Psoas muscle (tissue), 8 donors: ENCODE measurements around the gene MAP3K2. TPM values are rescaled to one million over a fixed set of nuclear protein-coding genes. Genes with fewer than 3 reads are reported as not detected.

ENCODE experiments used
- ATAC-seq, 4 donors: fragments of 200-7000 bp; cut with Tn5 transposase; one replicate each; pipeline ENCODE4 v1.9.1; 2020; ENCODE audit warnings: moderate library complexity in 3 of 4, mild to moderate bottlenecking in 2 of 4
- DNase-seq, 2 donors: peaks; one replicate each; pipeline ENCODE4 v3.0.0-alpha.2; 2020
- H3K27ac ChIP-seq: fragments of 200-600 bp; one replicate; pipeline ENCODE4 v1.8.0; 2022
- H3K27me3 ChIP-seq, 3 donors: fragments of 200-600 bp in 1 of 3; one replicate each; pipeline versions ENCODE4 v1.6.1 to v1.8.0; 2013 to 2022; ENCODE audit warnings: low read length in 2 of 3, mild to moderate bottlenecking in 2 of 3, moderate library complexity in 1 of 3; ENCODE audit not compliant: insufficient read depth in 3 of 3
- H3K36me3 ChIP-seq, 2 donors: fragments of 200-600 bp in 1 of 2; one replicate each; pipeline versions ENCODE4 v1.6.1 to v1.8.0; 2013 to 2022; ENCODE audit warnings: low read depth in 1 of 2, mild to moderate bottlenecking in 1 of 2, moderate library complexity in 1 of 2; ENCODE audit not compliant: insufficient read depth in 1 of 2
- H3K4me1 ChIP-seq: fragments of 200-600 bp; one replicate; pipeline ENCODE4 v1.8.0; 2022
- H3K4me3 ChIP-seq: fragments of 200-600 bp; one replicate; pipeline ENCODE4 v1.8.0; 2022; ENCODE audit warnings: mild to moderate bottlenecking
- H3K9me3 ChIP-seq: fragments of 200-600 bp; one replicate; pipeline ENCODE4 v1.8.0; 2022
- WGBS, 3 donors: extraction: QIAGEN DNeasy Blood & Tissue Kit; methylation state at CpG; one replicate each; pipeline versions ENCODE4 v1.1.6 to v1.1.7; 2013; 5-methylcytosine and 5-hydroxymethylcytosine counted together
- intact Hi-C, 2 donors: fragments of 100-400 bp; cut with DNase I; formaldehyde crosslinking; loops; one replicate each; pipeline versions ENCODE4 v1.11.0 to v1.14.2; 2022
- polyA plus RNA-seq, 3 donors: library from polyadenylated mRNA; stranded (reverse); fragments of 200-250 nt; gene quantifications; one replicate each; pipeline ENCODE4 v1.2.3, GENCODE V29; 2013
- total RNA-seq, 4 donors: library from RNA; stranded (reverse); fragmentation: NEBNext Ultra II Directional in 2 of 4; extraction: Animal tissue kit (Norgen Biotek cat#: 25700) in 2 of 4; gene quantifications; one replicate each; pipeline versions ENCODE4 v1.2.1 to v1.2.4, GENCODE V29; 2021 to 2023
- TF ChIP-seq, protein P1 (sequence below): fragments of 200-600 bp; IDR thresholded peaks from one replicate; pipeline ENCODE4 v1.8.0; 2022; ENCODE audit warnings: antibody characterized with exemption
- donor health status: healthy with polysubstance abuse.
- donor health status: DM: no; HTN: no; CAD: no; lungs with moderate emphysema.
- donor health status: Bipolar disorder and iron deficiency.
- donor health status: healthy.
- donor health status: DM: yes; HTN: yes; CAD: no.
- donor health status: DM: no; HTN: no; CAD: no.
- donor health status: DM: no; HTN: no; CAD: no.
- donor health status: DM: yes; HTN: yes; CAD: no.

The MAP3K2 gene
- total and polyA plus RNA-seq, 7 donors: 4.2 to 37.1 (median 25.9) TPM

DNA sequence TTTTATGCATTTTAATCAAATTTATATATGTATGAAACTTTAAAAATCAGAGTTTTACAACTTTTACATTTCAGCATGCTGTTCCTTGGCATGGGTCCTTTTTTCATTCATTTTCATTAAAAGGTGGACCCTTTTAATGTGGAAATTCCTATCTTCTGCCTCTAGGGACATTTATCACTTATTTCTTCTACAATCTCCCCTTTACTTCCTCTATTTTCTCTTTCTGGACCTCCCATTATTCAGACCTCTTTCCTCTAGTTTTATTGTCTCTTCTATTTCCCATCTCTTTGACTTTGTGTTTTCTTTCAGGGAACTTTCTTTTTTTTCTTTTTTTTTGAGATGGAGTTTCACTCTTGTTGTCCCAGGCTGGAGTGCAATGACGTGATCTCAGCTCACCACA lies 36.1 kb upstream of the MAP3K2 start:
- H3K36me3 ChIP-seq: no peaks in the 10 kb centered on the region
- H3K9me3 ChIP-seq: no peaks in the 10 kb centered on the region
- ATAC-seq: no peak
- 57 to 88% (median 78%) methylated on average over 1 of the region's 1 CpG for WGBS, 3 donors
- no peak overlapping the region for H3K27ac ChIP-seq
- intact Hi-C loops: no loop called here
- DNase-seq: no peak
- TF ChIP-seq, protein P1, sequence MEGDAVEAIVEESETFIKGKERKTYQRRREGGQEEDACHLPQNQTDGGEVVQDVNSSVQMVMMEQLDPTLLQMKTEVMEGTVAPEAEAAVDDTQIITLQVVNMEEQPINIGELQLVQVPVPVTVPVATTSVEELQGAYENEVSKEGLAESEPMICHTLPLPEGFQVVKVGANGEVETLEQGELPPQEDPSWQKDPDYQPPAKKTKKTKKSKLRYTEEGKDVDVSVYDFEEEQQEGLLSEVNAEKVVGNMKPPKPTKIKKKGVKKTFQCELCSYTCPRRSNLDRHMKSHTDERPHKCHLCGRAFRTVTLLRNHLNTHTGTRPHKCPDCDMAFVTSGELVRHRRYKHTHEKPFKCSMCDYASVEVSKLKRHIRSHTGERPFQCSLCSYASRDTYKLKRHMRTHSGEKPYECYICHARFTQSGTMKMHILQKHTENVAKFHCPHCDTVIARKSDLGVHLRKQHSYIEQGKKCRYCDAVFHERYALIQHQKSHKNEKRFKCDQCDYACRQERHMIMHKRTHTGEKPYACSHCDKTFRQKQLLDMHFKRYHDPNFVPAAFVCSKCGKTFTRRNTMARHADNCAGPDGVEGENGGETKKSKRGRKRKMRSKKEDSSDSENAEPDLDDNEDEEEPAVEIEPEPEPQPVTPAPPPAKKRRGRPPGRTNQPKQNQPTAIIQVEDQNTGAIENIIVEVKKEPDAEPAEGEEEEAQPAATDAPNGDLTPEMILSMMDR: no peak
- peak overlapping the region; percentile 48 for H3K4me3 ChIP-seq
- H3K4me1 ChIP-seq: peaks cover 8% of the 10 kb centered on the region
- peaks cover 0 to 37% (median 17%) of the 10 kb centered on the region in 3 donors for H3K27me3 ChIP-seq

DNA sequence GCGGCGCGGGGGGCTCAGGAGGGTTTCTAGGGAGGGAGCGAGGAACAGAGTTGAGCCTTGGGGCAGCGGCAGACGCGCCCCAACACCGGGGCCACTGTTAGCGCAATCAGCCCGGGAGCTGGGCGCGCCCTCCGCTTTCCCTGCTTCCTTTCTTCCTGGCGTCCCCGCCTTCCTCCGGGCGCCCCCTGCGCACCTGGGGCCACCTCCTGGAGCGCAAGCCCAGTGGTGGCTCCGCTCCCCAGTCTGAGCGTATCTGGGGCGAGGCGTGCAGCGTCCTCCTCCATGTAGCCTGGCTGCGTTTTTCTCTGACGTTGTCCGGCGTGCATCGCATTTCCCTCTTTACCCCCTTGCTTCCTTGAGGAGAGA lies 35.7 kb upstream of the MAP3K2 start:
- H3K36me3 ChIP-seq: no peaks in the 10 kb centered on the region
- H3K4me3 ChIP-seq: peak overlapping the region; percentile 48
- WGBS, 3 donors: 3% methylated on average over 23 to 29 of the region's 29 CpGs
- DNase-seq (no peak), ATAC-seq (peak in 3 of 4 donors; percentile 18 to 34 (median 21))
- TF ChIP-seq, protein P1: no peak
- no peak overlapping the region for H3K27ac ChIP-seq
- H3K4me1 ChIP-seq: peaks cover 8% of the 10 kb centered on the region
- peaks cover 0 to 37% (median 17%) of the 10 kb centered on the region in 3 donors for H3K27me3 ChIP-seq
- H3K9me3 ChIP-seq: no peaks in the 10 kb centered on the region
- intact Hi-C loops: no loop called here

DNA sequence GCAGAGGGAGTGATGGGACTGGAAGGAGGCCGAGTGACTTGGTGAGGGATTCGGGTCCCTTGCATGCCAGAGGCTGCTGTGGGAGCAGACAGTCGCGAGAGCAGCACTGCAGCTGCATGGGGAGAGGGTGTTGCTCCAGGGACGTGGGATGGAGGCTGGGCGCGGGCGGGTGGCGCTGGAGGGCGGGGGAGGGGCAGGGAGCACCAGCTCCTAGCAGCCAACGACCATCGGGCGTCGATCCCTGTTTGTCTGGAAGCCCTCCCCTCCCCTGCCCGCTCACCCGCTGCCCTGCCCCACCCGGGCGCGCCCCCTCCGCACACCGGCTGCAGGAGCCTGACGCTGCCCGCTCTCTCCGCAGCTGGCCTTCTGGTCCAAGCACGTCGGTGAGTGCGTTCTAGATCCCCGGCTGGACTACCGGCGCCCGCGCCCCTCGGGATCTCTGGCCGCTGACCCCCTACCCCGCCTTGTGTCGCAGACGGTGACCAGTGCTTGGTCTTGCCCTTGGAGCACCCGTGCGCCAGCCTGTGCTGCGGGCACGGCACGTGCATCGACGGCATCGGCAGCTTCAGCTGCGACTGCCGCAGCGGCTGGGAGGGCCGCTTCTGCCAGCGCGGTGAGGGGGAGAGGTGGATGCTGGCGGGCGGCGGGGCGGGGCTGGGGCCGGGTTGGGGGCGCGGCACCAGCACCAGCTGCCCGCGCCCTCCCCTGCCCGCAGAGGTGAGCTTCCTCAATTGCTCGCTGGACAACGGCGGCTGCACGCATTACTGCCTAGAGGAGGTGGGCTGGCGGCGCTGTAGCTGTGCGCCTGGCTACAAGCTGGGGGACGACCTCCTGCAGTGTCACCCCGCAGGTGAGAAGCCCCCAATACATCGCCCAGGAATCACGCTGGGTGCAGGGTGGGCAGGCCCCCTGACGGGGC lies 35.0 kb upstream of the MAP3K2 start:
- no peaks in the 10 kb centered on the region for H3K9me3 ChIP-seq
- H3K4me3 ChIP-seq: peak overlapping the region; percentile 48
- no peak overlapping the region for H3K27ac ChIP-seq
- peaks cover 8% of the 10 kb centered on the region for H3K4me1 ChIP-seq
- intact Hi-C loops: no loop called here
- 2 to 3% (median 2%) methylated on average over 49 to 73 of the region's 73 CpGs for WGBS, 3 donors
- ATAC-seq (peak in 3 of 4 donors; percentile 16 to 26 (median 22)), DNase-seq (no peak)
- TF ChIP-seq, protein P1: no peak
- no peaks in the 10 kb centered on the region for H3K36me3 ChIP-seq
- peaks cover 0 to 37% (median 17%) of the 10 kb centered on the region in 3 donors for H3K27me3 ChIP-seq

GRCh38 chr2:127421871-127422558 lies 34.2 kb upstream of the MAP3K2 start:
- no peaks in the 10 kb centered on the region for H3K36me3 ChIP-seq
- no peaks in the 10 kb centered on the region for H3K9me3 ChIP-seq
- H3K4me1 ChIP-seq: peaks cover 8% of the 10 kb centered on the region
- DNase-seq (no peak), ATAC-seq (no peak)
- intact Hi-C loops: no loop called here
- no peak overlapping the region for H3K4me3 ChIP-seq
- no peak overlapping the region for H3K27ac ChIP-seq
- peaks cover 0 to 37% (median 17%) of the 10 kb centered on the region in 3 donors for H3K27me3 ChIP-seq
- 65 to 71% (median 65%) methylated on average over 16 of the region's 16 CpGs for WGBS, 3 donors
- TF ChIP-seq, protein P1: no peak
